K562 (cell line): ENCODE measurements around the gene GPC1. TPM values are rescaled to one million over a fixed set of nuclear protein-coding genes. Genes with fewer than 3 reads are reported as not detected.

Experiments used
- CXXC5 ChIP-seq: fragments of 250-450 bp; sonication (Bioruptor Pico); IDR thresholded peaks from 2 replicates; pipeline ENCODE4 v1.8.0; 2022; ENCODE audit warnings: inconsistent platforms, mild to moderate bottlenecking, moderate library complexity
- L3MBTL2 ChIP-seq: fragments of 450-650 bp; IDR thresholded peaks from 2 replicates; pipeline ENCODE4 v1.6.1; 2016; ENCODE audit warnings: mild to moderate bottlenecking, moderate library complexity
- RB1 ChIP-seq: fragments of 450-650 bp; IDR thresholded peaks from 2 replicates; pipeline ENCODE4 v1.6.1; 2017; ENCODE audit warnings: low read depth, mild to moderate bottlenecking
- ZBTB7A ChIP-seq: IDR thresholded peaks from 2 replicates; pipeline ENCODE4 v1.6.1; 2011; ENCODE audit warnings: low read depth, mild to moderate bottlenecking, low read length, moderate library complexity, borderline replicate concordance; ENCODE audit not compliant: control insufficient read depth
- polyA plus RNA-seq, 8 experiments: library from polyadenylated mRNA; depleted of rRNA in 4 of 8; stranded (reverse) in 5 of 8; unstranded in 3 of 8; fragments of >200 nt; fragmentation: Nextera tagmentation in 2 of 8; fragmentation: Illumina TruSeq in 1 of 8; extraction: Ambion mirVana in 2 of 8; extraction: Trizol in 1 of 8; gene quantifications; 2 replicates each; pipeline versions ENCODE4 v1.2.1 to v1.2.3, GENCODE V29; 2011 to 2014; ENCODE audit warnings: inconsistent platforms in 1 of 8, missing spikeins in 1 of 8
- total RNA-seq, 7 experiments: library from RNA; depleted of rRNA in 6 of 7; stranded (reverse); fragments of >200 nt in 6 of 7; fragmentation: Illumina TruSeq in 2 of 7; extraction: Trizol in 2 of 7; gene quantifications; 2 replicates each; pipeline versions ENCODE4 v1.2.1 to v1.2.3, GENCODE V29; 2011 to 2021; ENCODE audit warnings: low replicate concordance in 1 of 7
- TF ChIP-seq, protein P1 (sequence below), 2 experiments: IDR thresholded peaks; 2 replicates each; pipeline ENCODE4 v1.6.1; 2011; ENCODE audit warnings: borderline replicate concordance in 1 of 2, control low read depth in 1 of 2, low read depth in 1 of 2, low read length in 1 of 2, mild to moderate bottlenecking in 1 of 2, mixed read lengths in 1 of 2, moderate library complexity in 1 of 2; ENCODE audit not compliant: insufficient read depth in 1 of 2, insufficient read length in 1 of 2, poor library complexity in 1 of 2, severe bottlenecking in 1 of 2; ENCODE audit errors: extremely low read depth in 1 of 2
- TF ChIP-seq, protein P2 (sequence below): fragments of 150-350 bp; conservative IDR thresholded peaks from 2 replicates; pipeline ENCODE4 v1.6.1; 2014; ENCODE audit warnings: low read length
- TF ChIP-seq, protein P3 (sequence below): fragments of 450-650 bp; formaldehyde crosslinking; conservative IDR thresholded peaks from 2 replicates; pipeline ENCODE4 v1.4.0; 2022; ENCODE audit warnings: mild to moderate bottlenecking, missing genetic modification characterization
- TF ChIP-seq, protein P4 (sequence below): IDR thresholded peaks from 2 replicates; pipeline ENCODE4 v1.6.1; 2011; ENCODE audit warnings: borderline replicate concordance, low read depth, mild to moderate bottlenecking, moderate library complexity, low read length; ENCODE audit not compliant: insufficient read depth, poor library complexity, severe bottlenecking

GPC1 gene
- total and polyA plus RNA-seq, 9 of the 15 experiments (the other 6 are each of a cell fraction or from before 2014, with no cell fraction given), result 0.07 to 0.82 (median 0.14) TPM; not detected in 3

DNA sequence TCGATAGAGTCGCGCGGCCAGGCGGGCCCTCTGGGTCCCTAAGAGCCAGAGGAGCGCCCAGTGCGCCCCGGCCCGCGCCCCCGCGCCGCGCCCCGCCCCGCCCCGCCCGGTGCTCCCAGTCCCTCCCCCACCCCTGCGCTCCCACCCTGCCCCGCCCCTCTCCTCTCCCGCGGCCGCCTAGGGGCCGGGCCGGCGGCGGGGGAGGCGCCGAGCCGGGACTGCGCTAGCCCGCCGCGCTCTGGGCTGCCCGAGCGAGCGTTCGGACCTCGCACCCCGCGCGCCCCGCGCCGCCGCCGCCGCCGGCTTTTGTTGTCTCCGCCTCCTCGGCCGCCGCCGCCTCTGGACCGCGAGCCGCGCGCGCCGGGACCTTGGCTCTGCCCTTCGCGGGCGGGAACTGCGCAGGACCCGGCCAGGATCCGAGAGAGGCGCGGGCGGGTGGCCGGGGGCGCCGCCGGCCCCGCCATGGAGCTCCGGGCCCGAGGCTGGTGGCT is at the start of gene GPC1 (continued):
- TF ChIP-seq, protein P1, sequence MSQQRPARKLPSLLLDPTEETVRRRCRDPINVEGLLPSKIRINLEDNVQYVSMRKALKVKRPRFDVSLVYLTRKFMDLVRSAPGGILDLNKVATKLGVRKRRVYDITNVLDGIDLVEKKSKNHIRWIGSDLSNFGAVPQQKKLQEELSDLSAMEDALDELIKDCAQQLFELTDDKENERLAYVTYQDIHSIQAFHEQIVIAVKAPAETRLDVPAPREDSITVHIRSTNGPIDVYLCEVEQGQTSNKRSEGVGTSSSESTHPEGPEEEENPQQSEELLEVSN (IDR thresholded peaks at IDR 0.05; ENCODE audit: borderline replicate concordance in 1 of 2, extremely low read depth in 1 of 2, insufficient read depth in 1 of 2, insufficient read length in 1 of 2, low read depth in 1 of 2, low read length in 1 of 2, poor library complexity in 1 of 2, severe bottlenecking in 1 of 2), result peak in 1 of 2 experiments; percentile 80
- TF ChIP-seq CXXC5 (CRISPR knock-in tag) (peak; percentile 48; the same call in 1 of the 2 replicates), RB1 (0 out of 2 replicates have a peak, but pooled peaks have one; percentile 17), L3MBTL2 (peak; percentile 58), ZBTB7A (peak; percentile 1; the same call in 1 of the 2 replicates)
- TF ChIP-seq, protein P2, sequence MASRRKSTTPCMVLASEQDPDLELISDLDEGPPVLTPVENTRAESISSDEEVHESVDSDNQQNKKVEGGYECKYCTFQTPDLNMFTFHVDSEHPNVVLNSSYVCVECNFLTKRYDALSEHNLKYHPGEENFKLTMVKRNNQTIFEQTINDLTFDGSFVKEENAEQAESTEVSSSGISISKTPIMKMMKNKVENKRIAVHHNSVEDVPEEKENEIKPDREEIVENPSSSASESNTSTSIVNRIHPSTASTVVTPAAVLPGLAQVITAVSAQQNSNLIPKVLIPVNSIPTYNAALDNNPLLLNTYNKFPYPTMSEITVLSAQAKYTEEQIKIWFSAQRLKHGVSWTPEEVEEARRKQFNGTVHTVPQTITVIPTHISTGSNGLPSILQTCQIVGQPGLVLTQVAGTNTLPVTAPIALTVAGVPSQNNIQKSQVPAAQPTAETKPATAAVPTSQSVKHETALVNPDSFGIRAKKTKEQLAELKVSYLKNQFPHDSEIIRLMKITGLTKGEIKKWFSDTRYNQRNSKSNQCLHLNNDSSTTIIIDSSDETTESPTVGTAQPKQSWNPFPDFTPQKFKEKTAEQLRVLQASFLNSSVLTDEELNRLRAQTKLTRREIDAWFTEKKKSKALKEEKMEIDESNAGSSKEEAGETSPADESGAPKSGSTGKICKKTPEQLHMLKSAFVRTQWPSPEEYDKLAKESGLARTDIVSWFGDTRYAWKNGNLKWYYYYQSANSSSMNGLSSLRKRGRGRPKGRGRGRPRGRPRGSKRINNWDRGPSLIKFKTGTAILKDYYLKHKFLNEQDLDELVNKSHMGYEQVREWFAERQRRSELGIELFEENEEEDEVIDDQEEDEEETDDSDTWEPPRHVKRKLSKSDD, result no peak
- TF ChIP-seq, protein P3, sequence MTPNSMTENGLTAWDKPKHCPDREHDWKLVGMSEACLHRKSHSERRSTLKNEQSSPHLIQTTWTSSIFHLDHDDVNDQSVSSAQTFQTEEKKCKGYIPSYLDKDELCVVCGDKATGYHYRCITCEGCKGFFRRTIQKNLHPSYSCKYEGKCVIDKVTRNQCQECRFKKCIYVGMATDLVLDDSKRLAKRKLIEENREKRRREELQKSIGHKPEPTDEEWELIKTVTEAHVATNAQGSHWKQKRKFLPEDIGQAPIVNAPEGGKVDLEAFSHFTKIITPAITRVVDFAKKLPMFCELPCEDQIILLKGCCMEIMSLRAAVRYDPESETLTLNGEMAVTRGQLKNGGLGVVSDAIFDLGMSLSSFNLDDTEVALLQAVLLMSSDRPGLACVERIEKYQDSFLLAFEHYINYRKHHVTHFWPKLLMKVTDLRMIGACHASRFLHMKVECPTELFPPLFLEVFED (CRISPR knock-in tag), result no peak
- TF ChIP-seq, protein P4, sequence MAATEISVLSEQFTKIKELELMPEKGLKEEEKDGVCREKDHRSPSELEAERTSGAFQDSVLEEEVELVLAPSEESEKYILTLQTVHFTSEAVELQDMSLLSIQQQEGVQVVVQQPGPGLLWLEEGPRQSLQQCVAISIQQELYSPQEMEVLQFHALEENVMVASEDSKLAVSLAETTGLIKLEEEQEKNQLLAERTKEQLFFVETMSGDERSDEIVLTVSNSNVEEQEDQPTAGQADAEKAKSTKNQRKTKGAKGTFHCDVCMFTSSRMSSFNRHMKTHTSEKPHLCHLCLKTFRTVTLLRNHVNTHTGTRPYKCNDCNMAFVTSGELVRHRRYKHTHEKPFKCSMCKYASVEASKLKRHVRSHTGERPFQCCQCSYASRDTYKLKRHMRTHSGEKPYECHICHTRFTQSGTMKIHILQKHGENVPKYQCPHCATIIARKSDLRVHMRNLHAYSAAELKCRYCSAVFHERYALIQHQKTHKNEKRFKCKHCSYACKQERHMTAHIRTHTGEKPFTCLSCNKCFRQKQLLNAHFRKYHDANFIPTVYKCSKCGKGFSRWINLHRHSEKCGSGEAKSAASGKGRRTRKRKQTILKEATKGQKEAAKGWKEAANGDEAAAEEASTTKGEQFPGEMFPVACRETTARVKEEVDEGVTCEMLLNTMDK, result peak; percentile 25
- TF ChIP-seq, all 486 proteins: peak for 11
